GM12878 (cell line): Measurements from ENCODE around the gene SRCAP.

Experiments
- ETV6 ChIP-seq, 2 experiments: fragments of 450-650 bp in 1 of 2; IDR thresholded peaks in 1 of 2; conservative IDR thresholded peaks in 1 of 2; 2 replicates each; pipeline ENCODE4 v1.6.1; 2014; ENCODE audit warnings: antibody characterized with exemption in 1 of 2, borderline replicate concordance in 1 of 2, low read depth in 1 of 2, mild to moderate bottlenecking in 1 of 2, moderate library complexity in 1 of 2
- ZNF274 ChIP-seq: IDR thresholded peaks from one replicate; pipeline ENCODE4 v1.8.0; 2011; ENCODE audit not compliant: insufficient read length, insufficient read depth
- TF ChIP-seq, protein P1 (sequence below): fragments of 450-650 bp; IDR thresholded peaks from 2 replicates; pipeline ENCODE4 v1.6.1; 2016; ENCODE audit warnings: mild to moderate bottlenecking
- TF ChIP-seq, protein P2 (sequence below), 3 experiments: IDR thresholded peaks in 2 of 3; conservative IDR thresholded peaks in 1 of 3; 2 replicates each; pipeline ENCODE4 v1.5.1; 2011; ENCODE audit warnings: low read depth in 3 of 3, low read length in 3 of 3, mild to moderate bottlenecking in 3 of 3, control low read depth in 2 of 3, moderate library complexity in 2 of 3, inconsistent platforms in 1 of 3, mixed read lengths in 1 of 3; ENCODE audit not compliant: control insufficient read depth in 2 of 3, insufficient read depth in 1 of 3; ENCODE audit errors: extremely low read depth in 1 of 3
- TF ChIP-seq, protein P3 (sequence below): IDR thresholded peaks from 2 replicates; pipeline ENCODE4 v1.6.1; 2012; ENCODE audit warnings: improper control_type of control experiment, low read depth, low read length; ENCODE audit not compliant: insufficient replicate concordance

DNA sequence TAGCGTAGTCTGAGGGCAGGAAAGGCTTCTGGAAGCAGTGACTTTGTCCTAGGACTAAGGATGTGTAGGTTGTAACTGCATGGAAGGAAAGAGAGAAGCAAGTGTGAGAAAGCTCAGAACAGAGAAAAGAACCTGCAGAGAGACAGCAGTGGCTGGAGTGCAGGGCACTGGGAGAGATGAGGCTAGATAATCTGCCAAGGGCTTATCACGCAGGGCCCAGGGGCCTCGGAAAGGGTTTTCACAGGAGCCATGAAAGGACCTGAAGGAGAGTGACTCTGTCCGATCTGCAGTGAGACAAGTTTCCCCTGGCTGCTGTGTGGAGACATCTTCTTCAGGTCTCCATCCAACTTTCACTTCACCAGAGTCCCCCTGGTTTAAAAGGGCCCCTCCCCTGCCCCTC lies 7.1 kb upstream of the SRCAP start:
- TF ChIP-seq, protein P1, sequence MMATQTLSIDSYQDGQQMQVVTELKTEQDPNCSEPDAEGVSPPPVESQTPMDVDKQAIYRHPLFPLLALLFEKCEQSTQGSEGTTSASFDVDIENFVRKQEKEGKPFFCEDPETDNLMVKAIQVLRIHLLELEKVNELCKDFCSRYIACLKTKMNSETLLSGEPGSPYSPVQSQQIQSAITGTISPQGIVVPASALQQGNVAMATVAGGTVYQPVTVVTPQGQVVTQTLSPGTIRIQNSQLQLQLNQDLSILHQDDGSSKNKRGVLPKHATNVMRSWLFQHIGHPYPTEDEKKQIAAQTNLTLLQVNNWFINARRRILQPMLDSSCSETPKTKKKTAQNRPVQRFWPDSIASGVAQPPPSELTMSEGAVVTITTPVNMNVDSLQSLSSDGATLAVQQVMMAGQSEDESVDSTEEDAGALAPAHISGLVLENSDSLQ: no peak
- TF ChIP-seq ETV6 (conservative IDR thresholded peaks at IDR 0.05 in 1 of 2, IDR thresholded peaks at IDR 0.05 in 1 of 2; ENCODE audit: borderline replicate concordance in 1 of 2, low read depth in 1 of 2) (no peak), ZNF274 (no peak)
- TF ChIP-seq, protein P2, sequence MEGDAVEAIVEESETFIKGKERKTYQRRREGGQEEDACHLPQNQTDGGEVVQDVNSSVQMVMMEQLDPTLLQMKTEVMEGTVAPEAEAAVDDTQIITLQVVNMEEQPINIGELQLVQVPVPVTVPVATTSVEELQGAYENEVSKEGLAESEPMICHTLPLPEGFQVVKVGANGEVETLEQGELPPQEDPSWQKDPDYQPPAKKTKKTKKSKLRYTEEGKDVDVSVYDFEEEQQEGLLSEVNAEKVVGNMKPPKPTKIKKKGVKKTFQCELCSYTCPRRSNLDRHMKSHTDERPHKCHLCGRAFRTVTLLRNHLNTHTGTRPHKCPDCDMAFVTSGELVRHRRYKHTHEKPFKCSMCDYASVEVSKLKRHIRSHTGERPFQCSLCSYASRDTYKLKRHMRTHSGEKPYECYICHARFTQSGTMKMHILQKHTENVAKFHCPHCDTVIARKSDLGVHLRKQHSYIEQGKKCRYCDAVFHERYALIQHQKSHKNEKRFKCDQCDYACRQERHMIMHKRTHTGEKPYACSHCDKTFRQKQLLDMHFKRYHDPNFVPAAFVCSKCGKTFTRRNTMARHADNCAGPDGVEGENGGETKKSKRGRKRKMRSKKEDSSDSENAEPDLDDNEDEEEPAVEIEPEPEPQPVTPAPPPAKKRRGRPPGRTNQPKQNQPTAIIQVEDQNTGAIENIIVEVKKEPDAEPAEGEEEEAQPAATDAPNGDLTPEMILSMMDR (IDR thresholded peaks at IDR 0.05 in 2 of 3, conservative IDR thresholded peaks at IDR 0.05 in 1 of 3; ENCODE audit: control insufficient read depth in 2 of 3, extremely low read depth in 1 of 3, insufficient read depth in 1 of 3, low read depth in 3 of 3, low read length in 3 of 3): no peak
- TF ChIP-seq, protein P3, sequence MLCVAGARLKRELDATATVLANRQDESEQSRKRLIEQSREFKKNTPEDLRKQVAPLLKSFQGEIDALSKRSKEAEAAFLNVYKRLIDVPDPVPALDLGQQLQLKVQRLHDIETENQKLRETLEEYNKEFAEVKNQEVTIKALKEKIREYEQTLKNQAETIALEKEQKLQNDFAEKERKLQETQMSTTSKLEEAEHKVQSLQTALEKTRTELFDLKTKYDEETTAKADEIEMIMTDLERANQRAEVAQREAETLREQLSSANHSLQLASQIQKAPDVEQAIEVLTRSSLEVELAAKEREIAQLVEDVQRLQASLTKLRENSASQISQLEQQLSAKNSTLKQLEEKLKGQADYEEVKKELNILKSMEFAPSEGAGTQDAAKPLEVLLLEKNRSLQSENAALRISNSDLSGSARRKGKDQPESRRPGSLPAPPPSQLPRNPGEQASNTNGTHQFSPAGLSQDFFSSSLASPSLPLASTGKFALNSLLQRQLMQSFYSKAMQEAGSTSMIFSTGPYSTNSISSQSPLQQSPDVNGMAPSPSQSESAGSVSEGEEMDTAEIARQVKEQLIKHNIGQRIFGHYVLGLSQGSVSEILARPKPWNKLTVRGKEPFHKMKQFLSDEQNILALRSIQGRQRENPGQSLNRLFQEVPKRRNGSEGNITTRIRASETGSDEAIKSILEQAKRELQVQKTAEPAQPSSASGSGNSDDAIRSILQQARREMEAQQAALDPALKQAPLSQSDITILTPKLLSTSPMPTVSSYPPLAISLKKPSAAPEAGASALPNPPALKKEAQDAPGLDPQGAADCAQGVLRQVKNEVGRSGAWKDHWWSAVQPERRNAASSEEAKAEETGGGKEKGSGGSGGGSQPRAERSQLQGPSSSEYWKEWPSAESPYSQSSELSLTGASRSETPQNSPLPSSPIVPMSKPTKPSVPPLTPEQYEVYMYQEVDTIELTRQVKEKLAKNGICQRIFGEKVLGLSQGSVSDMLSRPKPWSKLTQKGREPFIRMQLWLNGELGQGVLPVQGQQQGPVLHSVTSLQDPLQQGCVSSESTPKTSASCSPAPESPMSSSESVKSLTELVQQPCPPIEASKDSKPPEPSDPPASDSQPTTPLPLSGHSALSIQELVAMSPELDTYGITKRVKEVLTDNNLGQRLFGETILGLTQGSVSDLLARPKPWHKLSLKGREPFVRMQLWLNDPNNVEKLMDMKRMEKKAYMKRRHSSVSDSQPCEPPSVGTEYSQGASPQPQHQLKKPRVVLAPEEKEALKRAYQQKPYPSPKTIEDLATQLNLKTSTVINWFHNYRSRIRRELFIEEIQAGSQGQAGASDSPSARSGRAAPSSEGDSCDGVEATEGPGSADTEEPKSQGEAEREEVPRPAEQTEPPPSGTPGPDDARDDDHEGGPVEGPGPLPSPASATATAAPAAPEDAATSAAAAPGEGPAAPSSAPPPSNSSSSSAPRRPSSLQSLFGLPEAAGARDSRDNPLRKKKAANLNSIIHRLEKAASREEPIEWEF: no peak
